Body of pancreas (tissue), 4 donors: ENCODE measurements around the gene PIP5K1B. TPM values are rescaled to one million over a fixed set of nuclear protein-coding genes. Genes with fewer than 3 reads are reported as not detected.

Experiments
- ATAC-seq: fragments of 150-250 bp; one replicate; pipeline ENCODE4 v1.9.1; 2016
- DNase-seq, 4 donors: peaks; one replicate each; pipeline ENCODE4 v3.0.0-alpha.2; 2019
- H3K27ac ChIP-seq, 4 donors: fragments of 200-600 bp; sonication (generic); 1 replicate in 3 of 4; 2 replicates in 1 of 4; pipeline versions ENCODE4 v1.5.1 to v1.6.1; 2016 to 2019; ENCODE audit warnings: mild to moderate bottlenecking in 1 of 4, mixed read lengths in 1 of 4, moderate library complexity in 1 of 4
- H3K27me3 ChIP-seq, 2 donors: fragments of 200-600 bp; sonication (generic); one replicate each; pipeline ENCODE4 v1.6.0; 2016; ENCODE audit warnings: mild to moderate bottlenecking in 1 of 2
- H3K36me3 ChIP-seq, 2 donors: fragments of 200-600 bp; sonication (generic); replicated peaks in 1 of 2; 2 replicates each; pipeline ENCODE4 v1.5.1; 2016; ENCODE audit warnings: low read depth in 2 of 2; ENCODE audit not compliant: insufficient read depth in 1 of 2
- H3K4me1 ChIP-seq: fragments of 200-600 bp; sonication (generic); one replicate; pipeline ENCODE4 v1.6.0; 2016
- H3K4me3 ChIP-seq, 2 donors: fragments of 200-600 bp; sonication (generic); 1 replicate in 1 of 2; 2 replicates in 1 of 2; pipeline ENCODE4 v1.5.1; 2016 to 2019
- H3K9me3 ChIP-seq, 3 donors: fragments of 200-600 bp; sonication (generic); 1 replicate in 2 of 3; 2 replicates in 1 of 3; pipeline ENCODE4 v1.5.1; 2016
- CTCF ChIP-seq, 7 experiments: fragments of 450-650 bp in 4 of 7; fragments of 200-600 bp in 3 of 7; sonication (generic) in 3 of 7; IDR thresholded peaks; one replicate each; pipeline ENCODE4 v1.5.1; 2016 to 2019; ENCODE audit warnings: antibody characterized with exemption in 7 of 7
- POLR2A ChIP-seq, 3 donors: fragments of 450-650 bp; IDR thresholded peaks; one replicate each; pipeline ENCODE4 v1.6.1; 2016; ENCODE audit warnings: antibody characterized with exemption in 3 of 3, mild to moderate bottlenecking in 2 of 3
- WGBS, 2 donors: methylation state at CpG; one replicate each; pipeline ENCODE4 v1.1.5; 2017; 5-methylcytosine and 5-hydroxymethylcytosine counted together
- intact Hi-C: fragments of 100-400 bp; cut with DNase I; formaldehyde crosslinking; loops from one replicate; pipeline ENCODE4 v1.15.1; 2023
- total RNA-seq, 2 donors: library from RNA; depleted of rRNA; stranded (reverse); fragments of >200 nt; gene quantifications; one replicate each; pipeline ENCODE4 v1.1.0, GENCODE V29; 2016

PIP5K1B gene
- total RNA-seq: 1 to 10 TPM; 3.6 to 7.8 TPM

GRCh38 chr9:68704814-68705530, at the start of gene PIP5K1B:
Gene PIP5K1B (plus strand): TSS chr9:68705240. CDS start chr9:68822615, 117,375 bp downstream.
- ATAC-seq (peak; percentile 91), DNase-seq (peak; percentile 85 to 88 (median 88))
- peak within 1 kb of the TSS; percentile 78 to 80 for H3K4me3 ChIP-seq
- H3K27me3 ChIP-seq: no peaks in the 10 kb centered on the region
- intact Hi-C loops: no loop called here
- 0% methylated on average over 41 of the region's 84 CpGs; no CpG with 5 or more reads in 1 of the 2 donors for WGBS, 2 donors
- H3K27ac ChIP-seq: peak within 1 kb of the TSS; percentile 81 to 94 (median 84)
- peaks cover 24% of the 10 kb centered on the region for H3K4me1 ChIP-seq
- H3K9me3 ChIP-seq: no peaks in the 10 kb centered on the region
- H3K36me3 ChIP-seq: no peaks in the 10 kb centered on the region
- peak in 4 of 7 experiments; percentile 6 to 49 (median 28) for TF ChIP-seq CTCF (IDR thresholded peaks at IDR 0.05)
- peak; percentile 79 to 86 (median 86) for TF ChIP-seq POLR2A (IDR thresholded peaks at IDR 0.05)

GRCh38 chr9:68664036-68664435, 41.0 kb upstream of the PIP5K1B start:
- no peak for TF ChIP-seq POLR2A (IDR thresholded peaks at IDR 0.05)
- TF ChIP-seq CTCF (IDR thresholded peaks at IDR 0.05): no peak
- H3K9me3 ChIP-seq: no peaks in the 10 kb centered on the region
- no peaks in the 10 kb centered on the region for H3K36me3 ChIP-seq
- H3K4me3 ChIP-seq: no peak overlapping the region
- H3K27me3 ChIP-seq: no peaks in the 10 kb centered on the region
- no peaks in the 10 kb centered on the region for H3K4me1 ChIP-seq
- DNase-seq (no peak), ATAC-seq (no peak)
- no peak overlapping the region for H3K27ac ChIP-seq
- intact Hi-C loops: loop anchor here (10.0 kb wide), 1 partner anchor 81 kb away; no protein-coding TSS in a partner anchor

- no peak for TF ChIP-seq POLR2A (IDR thresholded peaks at IDR 0.05)
- no peak for TF ChIP-seq CTCF (IDR thresholded peaks at IDR 0.05)
- no peak for ATAC-seq
- no peaks in the 10 kb centered on the region for H3K27me3 ChIP-seq
Measured at GRCh38 chr9:68668127-68668526, 36.9 kb upstream of the PIP5K1B start.

GRCh38 chr9:68669218-68669617, 35.8 kb upstream of the PIP5K1B start:
- no peaks in the 10 kb centered on the region for H3K4me1 ChIP-seq
- no peak overlapping the region for H3K27ac ChIP-seq
- ATAC-seq (no peak), DNase-seq (no peak)
- H3K4me3 ChIP-seq: no peak overlapping the region
- intact Hi-C loops: loop anchor here (10.0 kb wide), 1 partner anchor 76 kb away; no protein-coding TSS in a partner anchor
- 74 to 75% methylated on average over 9 of the region's 9 CpGs for WGBS, 2 donors
- TF ChIP-seq POLR2A (IDR thresholded peaks at IDR 0.05) (no peak), CTCF (IDR thresholded peaks at IDR 0.05) (no peak)
- H3K27me3 ChIP-seq: no peaks in the 10 kb centered on the region
- no peaks in the 10 kb centered on the region for H3K9me3 ChIP-seq
- no peaks in the 10 kb centered on the region for H3K36me3 ChIP-seq

More at GRCh38 chr9:68668127-68668526, 36.9 kb upstream of the PIP5K1B start:
- WGBS, 2 donors: 82 to 85% methylated on average over 1 of the region's 1 CpG
- intact Hi-C loops: loop anchor here (10.0 kb wide), 1 partner anchor 77 kb away; no protein-coding TSS in a partner anchor
- H3K9me3 ChIP-seq: no peaks in the 10 kb centered on the region
- no peaks in the 10 kb centered on the region for H3K4me1 ChIP-seq
- H3K27ac ChIP-seq: no peak overlapping the region
- H3K36me3 ChIP-seq: no peaks in the 10 kb centered on the region
- no peak overlapping the region for H3K4me3 ChIP-seq
- DNase-seq: no peak
